Liver (tissue), 9 donors: ENCODE data around the gene RBBP4. TPM values are rescaled to one million over a fixed set of nuclear protein-coding genes. Genes with fewer than 3 reads are reported as not detected.

Source experiments
- DNase-seq: peaks from one replicate; pipeline ENCODE4 v3.0.0-alpha.2; 2017; ENCODE audit warnings: low spot score
- H3K27ac ChIP-seq, 2 donors: one replicate each; pipeline ENCODE4 v1.7.0; 2013; ENCODE audit warnings: inconsistent platforms in 2 of 2, low read length in 2 of 2, control low read depth in 1 of 2, low read depth in 1 of 2, mild to moderate bottlenecking in 1 of 2
- H3K27me3 ChIP-seq, 4 donors: one replicate each; pipeline versions ENCODE4 v1.6.1 to v1.7.0; 2013; ENCODE audit warnings: low read length in 3 of 4, inconsistent platforms in 1 of 4, mild to moderate bottlenecking in 1 of 4, moderate library complexity in 1 of 4; ENCODE audit not compliant: control insufficient read depth in 4 of 4, insufficient read depth in 4 of 4
- H3K36me3 ChIP-seq, 4 donors: one replicate each; pipeline versions ENCODE4 v1.6.1 to v1.7.0; 2013; ENCODE audit warnings: low read length in 3 of 4, mild to moderate bottlenecking in 3 of 4, low read depth in 1 of 4, moderate library complexity in 1 of 4; ENCODE audit not compliant: control insufficient read depth in 4 of 4, insufficient read depth in 3 of 4
- H3K4me1 ChIP-seq, 4 donors: one replicate each; pipeline versions ENCODE4 v1.6.1 to v1.7.0; 2013; ENCODE audit warnings: low read length in 3 of 4, mild to moderate bottlenecking in 3 of 4, moderate library complexity in 1 of 4; ENCODE audit not compliant: control insufficient read depth in 4 of 4, insufficient read depth in 4 of 4
- H3K4me3 ChIP-seq, 3 donors: one replicate each; pipeline versions ENCODE4 v1.6.1 to v1.7.0; 2013; ENCODE audit warnings: low read length in 3 of 3, control low read depth in 1 of 3, low read depth in 1 of 3, mild to moderate bottlenecking in 1 of 3
- H3K9ac ChIP-seq, 2 donors: one replicate each; pipeline ENCODE4 v1.7.0; 2013; ENCODE audit warnings: low read length in 2 of 2, mild to moderate bottlenecking in 2 of 2, moderate library complexity in 2 of 2, control low read depth in 1 of 2, low read depth in 1 of 2
- H3K9me3 ChIP-seq, 4 donors: one replicate each; pipeline versions ENCODE4 v1.6.1 to v1.7.0; 2013; ENCODE audit warnings: low read length in 3 of 4; ENCODE audit not compliant: control insufficient read depth in 4 of 4
- EGR1 ChIP-seq, 2 donors: IDR thresholded peaks; 2 replicates each; pipeline ENCODE4 v1.6.1; 2016 to 2018; ENCODE audit warnings: antibody characterized with exemption in 2 of 2, low read depth in 2 of 2
- FOXA1 ChIP-seq: IDR thresholded peaks from 2 replicates; pipeline ENCODE4 v1.6.1; 2016; ENCODE audit warnings: antibody characterized with exemption
- FOXA2 ChIP-seq: IDR thresholded peaks from 2 replicates; pipeline ENCODE4 v1.6.1; 2016; ENCODE audit warnings: antibody characterized with exemption
- GABPA ChIP-seq, 2 donors: IDR thresholded peaks in 1 of 2; conservative IDR thresholded peaks in 1 of 2; 2 replicates each; pipeline ENCODE4 v1.6.1; 2016; ENCODE audit warnings: antibody characterized with exemption in 2 of 2, mild to moderate bottlenecking in 1 of 2, moderate library complexity in 1 of 2
- HNF4A ChIP-seq, 2 donors: conservative IDR thresholded peaks; 2 replicates each; pipeline ENCODE4 v1.6.1; 2016; ENCODE audit warnings: antibody characterized with exemption in 2 of 2, mild to moderate bottlenecking in 2 of 2
- JUND ChIP-seq, 2 donors: IDR thresholded peaks; 2 replicates each; pipeline ENCODE4 v1.6.1; 2016; ENCODE audit warnings: antibody characterized with exemption in 2 of 2
- MAX ChIP-seq: IDR thresholded peaks from 2 replicates; pipeline ENCODE4 v1.6.1; 2016; ENCODE audit warnings: antibody characterized with exemption
- NR2F2 ChIP-seq: IDR thresholded peaks from 2 replicates; pipeline ENCODE4 v1.6.1; 2016; ENCODE audit warnings: antibody characterized with exemption
- RAD21 ChIP-seq, 2 donors: IDR thresholded peaks; 2 replicates each; pipeline ENCODE4 v1.6.1; 2016; ENCODE audit warnings: antibody characterized with exemption in 2 of 2, mild to moderate bottlenecking in 2 of 2
- RXRA ChIP-seq, 2 donors: IDR thresholded peaks; 2 replicates each; pipeline ENCODE4 v1.6.1; 2017 to 2018; ENCODE audit warnings: antibody characterized with exemption in 2 of 2, mild to moderate bottlenecking in 1 of 2
- SP1 ChIP-seq: IDR thresholded peaks from 2 replicates; pipeline ENCODE4 v1.6.1; 2018; ENCODE audit warnings: antibody characterized with exemption, mild to moderate bottlenecking
- TAF1 ChIP-seq: conservative IDR thresholded peaks from 2 replicates; pipeline ENCODE4 v1.6.1; 2016; ENCODE audit warnings: antibody characterized with exemption, mild to moderate bottlenecking
- YY1 ChIP-seq: IDR thresholded peaks from 2 replicates; pipeline ENCODE4 v1.6.1; 2016; ENCODE audit warnings: antibody characterized with exemption, mild to moderate bottlenecking
- ZBTB33 ChIP-seq: IDR thresholded peaks from 2 replicates; pipeline ENCODE4 v1.6.1; 2016; ENCODE audit warnings: antibody characterized with exemption
- WGBS: extraction: QIAGEN DNeasy Blood & Tissue Kit; methylation state at CpG from one replicate; pipeline ENCODE4 v1.1.7; 2013; 5-methylcytosine and 5-hydroxymethylcytosine counted together
- polyA plus RNA-seq, 2 donors: library from polyadenylated mRNA; stranded (reverse) in 1 of 2; unstranded in 1 of 2; fragments of 200-250 nt in 1 of 2; fragments of >200 nt in 1 of 2; fragmentation: Nextera tagmentation in 1 of 2; extraction: Ambion mirVana in 1 of 2; gene quantifications; one replicate each; pipeline versions ENCODE4 v1.2.1 to v1.2.3, GENCODE V29; 2013 to 2015
- total RNA-seq, 2 donors: library from RNA; depleted of rRNA; stranded (reverse); fragments of >200 nt; gene quantifications; one replicate each; pipeline ENCODE4 v1.2.3, GENCODE V29; 2014
- TF ChIP-seq, protein P1 (sequence below): IDR thresholded peaks from 2 replicates; pipeline ENCODE4 v1.6.1; 2016; ENCODE audit warnings: antibody characterized with exemption
- TF ChIP-seq, protein P2 (sequence below): IDR thresholded peaks from 2 replicates; pipeline ENCODE4 v1.6.1; 2016; ENCODE audit warnings: antibody characterized with exemption, mild to moderate bottlenecking
- TF ChIP-seq, protein P3 (sequence below): fragments of 150-350 bp; IDR thresholded peaks from 2 replicates; pipeline ENCODE4 v1.5.1; 2017; ENCODE audit warnings: improper control_type of control experiment, low read depth, low read length; ENCODE audit not compliant: missing input control
- donor health status: healthy.
- donor health status: healthy.
- donor health status: healthy.
- donor health status: healthy.
- donor health status: healthy.

RBBP4 gene
- total and polyA plus RNA-seq, 4 donors, result 35.3 to 93.1 (median 49.0) TPM

- H3K27ac ChIP-seq, result no peak overlapping the region
- no peaks in the 10 kb centered on the region for H3K9me3 ChIP-seq
- H3K36me3 ChIP-seq, result no peaks in the 10 kb centered on the region
- no peak for TF ChIP-seq MAX
- TF ChIP-seq RXRA (IDR thresholded peaks at IDR 0.05), result no peak
- TF ChIP-seq JUND (IDR thresholded peaks at IDR 0.05), result no peak
- no peak for TF ChIP-seq TAF1
- no peak for TF ChIP-seq YY1
- TF ChIP-seq, protein P1, sequence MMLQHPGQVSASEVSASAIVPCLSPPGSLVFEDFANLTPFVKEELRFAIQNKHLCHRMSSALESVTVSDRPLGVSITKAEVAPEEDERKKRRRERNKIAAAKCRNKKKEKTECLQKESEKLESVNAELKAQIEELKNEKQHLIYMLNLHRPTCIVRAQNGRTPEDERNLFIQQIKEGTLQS, result no peak
- TF ChIP-seq, protein P2, sequence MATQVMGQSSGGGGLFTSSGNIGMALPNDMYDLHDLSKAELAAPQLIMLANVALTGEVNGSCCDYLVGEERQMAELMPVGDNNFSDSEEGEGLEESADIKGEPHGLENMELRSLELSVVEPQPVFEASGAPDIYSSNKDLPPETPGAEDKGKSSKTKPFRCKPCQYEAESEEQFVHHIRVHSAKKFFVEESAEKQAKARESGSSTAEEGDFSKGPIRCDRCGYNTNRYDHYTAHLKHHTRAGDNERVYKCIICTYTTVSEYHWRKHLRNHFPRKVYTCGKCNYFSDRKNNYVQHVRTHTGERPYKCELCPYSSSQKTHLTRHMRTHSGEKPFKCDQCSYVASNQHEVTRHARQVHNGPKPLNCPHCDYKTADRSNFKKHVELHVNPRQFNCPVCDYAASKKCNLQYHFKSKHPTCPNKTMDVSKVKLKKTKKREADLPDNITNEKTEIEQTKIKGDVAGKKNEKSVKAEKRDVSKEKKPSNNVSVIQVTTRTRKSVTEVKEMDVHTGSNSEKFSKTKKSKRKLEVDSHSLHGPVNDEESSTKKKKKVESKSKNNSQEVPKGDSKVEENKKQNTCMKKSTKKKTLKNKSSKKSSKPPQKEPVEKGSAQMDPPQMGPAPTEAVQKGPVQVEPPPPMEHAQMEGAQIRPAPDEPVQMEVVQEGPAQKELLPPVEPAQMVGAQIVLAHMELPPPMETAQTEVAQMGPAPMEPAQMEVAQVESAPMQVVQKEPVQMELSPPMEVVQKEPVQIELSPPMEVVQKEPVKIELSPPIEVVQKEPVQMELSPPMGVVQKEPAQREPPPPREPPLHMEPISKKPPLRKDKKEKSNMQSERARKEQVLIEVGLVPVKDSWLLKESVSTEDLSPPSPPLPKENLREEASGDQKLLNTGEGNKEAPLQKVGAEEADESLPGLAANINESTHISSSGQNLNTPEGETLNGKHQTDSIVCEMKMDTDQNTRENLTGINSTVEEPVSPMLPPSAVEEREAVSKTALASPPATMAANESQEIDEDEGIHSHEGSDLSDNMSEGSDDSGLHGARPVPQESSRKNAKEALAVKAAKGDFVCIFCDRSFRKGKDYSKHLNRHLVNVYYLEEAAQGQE, result no peak
- TF ChIP-seq, protein P3, sequence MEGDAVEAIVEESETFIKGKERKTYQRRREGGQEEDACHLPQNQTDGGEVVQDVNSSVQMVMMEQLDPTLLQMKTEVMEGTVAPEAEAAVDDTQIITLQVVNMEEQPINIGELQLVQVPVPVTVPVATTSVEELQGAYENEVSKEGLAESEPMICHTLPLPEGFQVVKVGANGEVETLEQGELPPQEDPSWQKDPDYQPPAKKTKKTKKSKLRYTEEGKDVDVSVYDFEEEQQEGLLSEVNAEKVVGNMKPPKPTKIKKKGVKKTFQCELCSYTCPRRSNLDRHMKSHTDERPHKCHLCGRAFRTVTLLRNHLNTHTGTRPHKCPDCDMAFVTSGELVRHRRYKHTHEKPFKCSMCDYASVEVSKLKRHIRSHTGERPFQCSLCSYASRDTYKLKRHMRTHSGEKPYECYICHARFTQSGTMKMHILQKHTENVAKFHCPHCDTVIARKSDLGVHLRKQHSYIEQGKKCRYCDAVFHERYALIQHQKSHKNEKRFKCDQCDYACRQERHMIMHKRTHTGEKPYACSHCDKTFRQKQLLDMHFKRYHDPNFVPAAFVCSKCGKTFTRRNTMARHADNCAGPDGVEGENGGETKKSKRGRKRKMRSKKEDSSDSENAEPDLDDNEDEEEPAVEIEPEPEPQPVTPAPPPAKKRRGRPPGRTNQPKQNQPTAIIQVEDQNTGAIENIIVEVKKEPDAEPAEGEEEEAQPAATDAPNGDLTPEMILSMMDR, result no peak
- WGBS, result 90% methylated on average over 4 of the region's 4 CpGs
- H3K4me1 ChIP-seq, result peaks cover 2 to 8% (median 4%) of the 10 kb centered on the region in 4 donors
- DNase-seq, result no peak
- no peak overlapping the region for H3K9ac ChIP-seq
- no peak overlapping the region for H3K4me3 ChIP-seq
- H3K27me3 ChIP-seq, result no peaks in the 10 kb centered on the region
Measured at GRCh38 chr1:32719681-32720275, 68.8 kb downstream of the RBBP4 start.

DNA sequence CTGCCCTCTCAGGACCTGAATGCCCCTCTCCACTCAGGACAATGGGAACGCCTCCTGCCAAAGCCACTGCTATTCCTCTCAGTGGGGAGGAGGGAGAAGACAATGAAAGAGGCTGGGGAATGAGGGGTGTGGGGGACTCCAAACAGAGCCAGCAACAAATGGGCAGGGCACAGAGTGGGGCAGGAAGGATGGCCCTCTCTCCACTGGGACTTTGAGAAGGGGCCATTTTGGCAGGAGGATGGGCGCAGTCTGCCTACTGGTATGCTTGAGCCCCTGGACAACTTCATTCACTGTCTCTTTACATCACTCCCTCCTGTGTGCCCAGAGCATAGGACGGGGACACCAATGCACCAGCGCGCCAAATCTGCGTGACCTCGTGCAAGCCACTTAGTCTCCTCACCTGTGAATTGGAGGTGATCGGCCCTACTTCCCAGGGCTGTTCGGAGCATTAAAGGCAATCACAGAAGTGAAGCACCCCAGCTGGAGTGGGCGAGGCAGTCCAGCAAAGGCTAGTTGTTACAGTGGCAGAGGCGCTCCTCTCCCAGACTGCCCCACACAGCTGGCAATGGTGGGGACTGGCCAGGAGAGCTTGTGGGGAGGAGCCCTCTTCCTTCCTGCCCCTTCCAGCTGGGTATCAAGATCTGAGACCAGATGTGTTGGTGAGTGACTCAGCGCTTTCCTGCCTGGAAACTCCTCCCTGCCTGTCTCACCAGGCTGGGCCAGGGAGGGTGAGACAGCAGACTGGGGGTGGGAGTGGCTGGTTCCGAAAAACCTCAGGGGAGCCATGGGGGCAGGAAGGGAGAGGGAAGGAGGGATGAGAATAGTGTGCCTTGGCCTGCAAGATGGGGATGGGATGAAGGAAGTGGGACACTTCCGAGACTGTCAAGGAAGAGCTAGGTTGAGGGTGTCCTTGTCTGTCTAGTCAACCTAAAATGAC, 73.9 kb downstream of the RBBP4 start:
- H3K27ac ChIP-seq, result no peak overlapping the region
- H3K27me3 ChIP-seq, result no peaks in the 10 kb centered on the region
- no peaks in the 10 kb centered on the region for H3K9me3 ChIP-seq
- H3K4me1 ChIP-seq, result no peaks in the 10 kb centered on the region
- DNase-seq, result peak; percentile 73
- H3K4me3 ChIP-seq, result no peak overlapping the region
- H3K36me3 ChIP-seq, result no peaks in the 10 kb centered on the region
- H3K9ac ChIP-seq, result no peak overlapping the region
- 79% methylated on average over 14 of the region's 14 CpGs for WGBS
- TF ChIP-seq SP1 (no peak), HNF4A (conservative IDR thresholded peaks at IDR 0.05) (no peak), EGR1 (IDR thresholded peaks at IDR 0.05; ENCODE audit: low read depth in 2 of 2) (no peak), FOXA1 (no peak), RAD21 (IDR thresholded peaks at IDR 0.05) (no peak), NR2F2 (no peak), JUND (IDR thresholded peaks at IDR 0.05) (no peak), ZBTB33 (no peak), FOXA2 (no peak), GABPA (IDR thresholded peaks at IDR 0.05 in 1 of 2, conservative IDR thresholded peaks at IDR 0.05 in 1 of 2) (no peak)
- TF ChIP-seq, protein P1, result no peak
- TF ChIP-seq, protein P3, result no peak
